GM18520 (cell line): ENCODE data around the gene XYLB.
A peak's percentile ranks its signal among the peaks of the same experiment; 100 is the strongest.
"Not testable (repeated sequence)": the region's sequence is repeated elsewhere in the genome, so short reads cannot be mapped to it uniquely, and the experiment has no call there.

Experiments
- ATAC-seq: cut with Tn5 transposase; IDR thresholded peaks from one replicate; pipeline ENCODE4 v1.9.1; 2021; ENCODE audit not compliant: unreplicated experiment

Gene XYLB

GRCh38 chr3:38320638-38321037 is 25.9 kb upstream of the XYLB start:
- ATAC-seq: not testable (repeated sequence)

- no peak for ATAC-seq
Measured at GRCh38 chr3:38323060-38323459, 23.5 kb upstream of the XYLB start.

- ATAC-seq: no peak
Measured at GRCh38 chr3:38325256-38325655, 21.3 kb upstream of the XYLB start.

GRCh38 chr3:38327335-38328009 is 19.1 kb upstream of the XYLB start:
- no peak for ATAC-seq

- ATAC-seq: no peak
Measured at GRCh38 chr3:38331257-38332022, 15.1 kb upstream of the XYLB start.

- no peak for ATAC-seq
Measured at GRCh38 chr3:38332201-38332600, 14.4 kb upstream of the XYLB start.

- ATAC-seq: no peak
Measured at GRCh38 chr3:38334142-38335055, 12.2 kb upstream of the XYLB start.

- no peak for ATAC-seq
Measured at GRCh38 chr3:38335263-38335662, 11.3 kb upstream of the XYLB start.

- no peak for ATAC-seq
Measured at GRCh38 chr3:38337703-38338102, 8.9 kb upstream of the XYLB start.

GRCh38 chr3:38343797-38344594 is 2.6 kb upstream of the XYLB start:
- no peak for ATAC-seq

- peak; percentile 11 for ATAC-seq
Measured at GRCh38 chr3:38345879-38346586, 552 bp upstream of the XYLB start.

- ATAC-seq: no peak
Measured at GRCh38 chr3:38347421-38348200, 1.0 kb downstream of the XYLB start.

- ATAC-seq: no peak
Measured at GRCh38 chr3:38348903-38349302, 2.3 kb downstream of the XYLB start.

GRCh38 chr3:38349684-38350359 is 3.2 kb downstream of the XYLB start:
- no peak for ATAC-seq

- ATAC-seq: no peak
Measured at GRCh38 chr3:38353151-38353550, 6.6 kb downstream of the XYLB start.

- ATAC-seq: no peak
Measured at GRCh38 chr3:38354588-38355330, 8.2 kb downstream of the XYLB start.

GRCh38 chr3:38359038-38359437 is 12.5 kb downstream of the XYLB start:
- ATAC-seq: no peak

GRCh38 chr3:38360345-38360744 is 13.8 kb downstream of the XYLB start:
- no peak for ATAC-seq
